Measurements from ENCODE around the gene HS3ST3A1. TPM values are rescaled to one million over a fixed set of nuclear protein-coding genes. Genes with fewer than 3 reads are reported as not detected.

HS3ST3A1 gene
- total RNA-seq, 2 experiments from 2014 or later, result 1.0 to 1.4 TPM

Small RNA genes within 50 kb of the gene (microRNA-seq; reads per million reads assigned to microRNA genes)
- gene MIR548H3 (ENCODE audit: borderline microRNAs expressed, borderline replicate concordance), result not detected

Measured in activated CD4-positive, alpha-beta T cell treated with anti-CD3 and anti-CD28 coated beads, Interleukin-2, amount 10 ng/mL, durations not matched to agents 7 days and 5 days (primary cell).